ENCODE data around the gene DCTN1. TPM values are rescaled to one million over a fixed set of nuclear protein-coding genes. Genes with fewer than 3 reads are reported as not detected.
"Not testable (repeated sequence)": the region's sequence is repeated elsewhere in the genome, so short reads cannot be mapped to it uniquely, and the experiment has no call there.

The DCTN1 gene
- total RNA-seq, 1 donor from 2014 or later = 97.1 TPM

GRCh38 chr2:74372674-74373073 is 7.4 kb downstream of the DCTN1 start:
- no peak for DNase-seq (ENCODE audit: low spot score)

- no peak for DNase-seq (ENCODE audit: low spot score)
Measured at GRCh38 chr2:74371421-74371820, 8.7 kb downstream of the DCTN1 start.

- peak; percentile 53 for DNase-seq (ENCODE audit: low spot score)
Measured at GRCh38 chr2:74369976-74370375, 10.1 kb downstream of the DCTN1 start.

GRCh38 chr2:74368499-74368898 is 11.6 kb downstream of the DCTN1 start:
- no peak for DNase-seq (ENCODE audit: low spot score)

- no peak for DNase-seq (ENCODE audit: low spot score)
Measured at GRCh38 chr2:74367789-74368188, 12.3 kb downstream of the DCTN1 start.

GRCh38 chr2:74366036-74366435 is 14.1 kb downstream of the DCTN1 start:
- no peak for DNase-seq (ENCODE audit: low spot score)

- no peak for DNase-seq (ENCODE audit: low spot score)
Measured at GRCh38 chr2:74364533-74365505, 15.3 kb downstream of the DCTN1 start.

GRCh38 chr2:74361327-74361726 is 18.8 kb downstream of the DCTN1 start:
- DNase-seq (ENCODE audit: low spot score) = no peak

- DNase-seq (ENCODE audit: low spot score) = no peak
Measured at GRCh38 chr2:74357627-74358026, 22.5 kb downstream of the DCTN1 start.

- peak; percentile 51 for DNase-seq (ENCODE audit: low spot score)
Measured at GRCh38 chr2:74349889-74350288, 30.2 kb downstream of the DCTN1 start.

- no peak for DNase-seq (ENCODE audit: low spot score)
Measured at GRCh38 chr2:74347742-74348141, 32.4 kb downstream of the DCTN1 start.

GRCh38 chr2:74347303-74347702 is 32.8 kb downstream of the DCTN1 start:
- no peak for DNase-seq (ENCODE audit: low spot score)

GRCh38 chr2:74345272-74345943 is 34.7 kb downstream of the DCTN1 start:
- no peak for DNase-seq (ENCODE audit: low spot score)

GRCh38 chr2:74343316-74343715 is 36.8 kb downstream of the DCTN1 start, which contains the start of gene SLC4A5:
TSS of gene SLC4A5 (minus strand) at chr2:74343416. CDS start at chr2:74315023, 28,393 bp downstream.
- no peak for DNase-seq (ENCODE audit: low spot score)

GRCh38 chr2:74336227-74336626 is 43.9 kb downstream of the DCTN1 start:
- not testable (repeated sequence) for DNase-seq (ENCODE audit: low spot score)

- no peak for DNase-seq (ENCODE audit: low spot score)
Measured at GRCh38 chr2:74334931-74335333, 45.2 kb downstream of the DCTN1 start.

- no peak for DNase-seq (ENCODE audit: low spot score)
Measured at GRCh38 chr2:74333896-74334586, 46.1 kb downstream of the DCTN1 start.

- DNase-seq (ENCODE audit: low spot score) = no peak
Measured at GRCh38 chr2:74333175-74333574, 46.9 kb downstream of the DCTN1 start.

GRCh38 chr2:74332550-74333174 is 47.4 kb downstream of the DCTN1 start:
- DNase-seq (ENCODE audit: low spot score) = no peak

- no peak for DNase-seq (ENCODE audit: low spot score)
Measured at GRCh38 chr2:74328573-74328972, 51.5 kb downstream of the DCTN1 start.

- DNase-seq (ENCODE audit: low spot score) = no peak
Measured at GRCh38 chr2:74328074-74328473, 52.0 kb downstream of the DCTN1 start.
